Ovary (tissue), 9 donors: Measurements from ENCODE around the gene CARD10. TPM values are rescaled to one million over a fixed set of nuclear protein-coding genes. Genes with fewer than 3 reads are reported as not detected.

Source experiments
- DNase-seq, 5 donors: peaks; one replicate each; pipeline ENCODE4 v3.0.0-alpha.2; 2019 to 2020
- H3K27ac ChIP-seq, 2 donors: fragments of 200-600 bp; one replicate each; pipeline versions ENCODE4 v1.5.1 to v1.8.0; 2019 to 2022
- H3K27me3 ChIP-seq: fragments of 200-600 bp; one replicate; pipeline ENCODE4 v1.8.0; 2022
- H3K36me3 ChIP-seq: fragments of 200-600 bp; sonication (generic); one replicate; pipeline ENCODE4 v1.5.1; 2019
- H3K4me1 ChIP-seq: one replicate; pipeline ENCODE4 v1.8.1; 2013; ENCODE audit warnings: mild to moderate bottlenecking, moderate library complexity; ENCODE audit not compliant: insufficient read depth
- H3K4me3 ChIP-seq: fragments of 200-600 bp; sonication (generic); one replicate; pipeline ENCODE4 v1.5.1; 2017
- H3K9me3 ChIP-seq, 2 donors: fragments of 200-600 bp in 1 of 2; sonication (generic) in 1 of 2; one replicate each; pipeline versions ENCODE4 v1.5.1 to v1.8.1; 2013 to 2019; ENCODE audit warnings: mild to moderate bottlenecking in 1 of 2, moderate library complexity in 1 of 2
- CTCF ChIP-seq, 3 donors: fragments of 450-650 bp in 2 of 3; fragments of 200-600 bp in 1 of 3; IDR thresholded peaks; one replicate each; pipeline versions ENCODE4 v1.5.1 to v1.8.0; 2016 to 2022; ENCODE audit warnings: antibody characterized with exemption in 3 of 3, mild to moderate bottlenecking in 1 of 3
- EP300 ChIP-seq: sonication (generic); formaldehyde crosslinking; IDR thresholded peaks from one replicate; pipeline ENCODE4 v1.6.1; 2017; ENCODE audit warnings: antibody characterized with exemption
- POLR2A ChIP-seq: fragments of 450-650 bp; IDR thresholded peaks from one replicate; pipeline ENCODE4 v1.6.1; 2017; ENCODE audit warnings: antibody characterized with exemption, mild to moderate bottlenecking, moderate library complexity
- WGBS, 3 donors: extraction: QIAGEN DNeasy Blood & Tissue Kit in 1 of 3; methylation state at CpG; one replicate each; pipeline versions ENCODE4 v1.1.5 to v1.1.7; 2013 to 2017; 5-methylcytosine and 5-hydroxymethylcytosine counted together
- intact Hi-C, 4 donors: fragments of 100-400 bp; cut with DNase I; formaldehyde crosslinking; loops; one replicate each; pipeline versions ENCODE4 v1.11.0 to v1.15.1; 2022 to 2023
- polyA plus RNA-seq, 2 donors: library from polyadenylated mRNA; stranded (reverse); fragments of 200-250 nt in 1 of 2; fragments of 350-450 nt in 1 of 2; fragmentation: Illumina TruSeq in 1 of 2; extraction: RNeasy Lipid Tissue Mini Kit (QIAGEN cat#74804) in 1 of 2; gene quantifications; one replicate each; pipeline ENCODE4 v1.2.3, GENCODE V29; 2013 to 2014
- total RNA-seq, 7 donors: library from RNA; depleted of rRNA in 2 of 7; stranded (reverse); fragments of >200 nt in 2 of 7; fragmentation: NEBNext Ultra II Directional in 3 of 7; extraction: Animal tissue kit (Norgen Biotek cat#: 25700) in 3 of 7; gene quantifications; one replicate each; pipeline versions ENCODE4 v1.1.0 to v1.2.4, GENCODE V29; 2016 to 2023
- donor health status: DM: no; HTN: no; CAD: no; lungs with moderate emphysema.
- donor health status: DM: no; HTN: no; CAD: no.
- donor health status: Bipolar disorder and iron deficiency.
- donor health status: DM: yes; HTN: yes; CAD: no.
- donor health status: DM: no; HTN: no; CAD: no.
- donor health status: DM: yes; HTN: yes; CAD: no.

Gene CARD10
- total and polyA plus RNA-seq, 9 donors: 0.72 to 13.6 (median 9.6) TPM

GRCh38 chr22:37499027-37499707 is 20.0 kb downstream of the CARD10 start:
- Histone ChIP-seq H3K9me3 (no peaks in the 10 kb centered on the region), H3K4me3 (no peak overlapping the region), H3K27ac (no peak overlapping the region), H3K4me1 (peaks cover 16% of the 10 kb centered on the region), H3K27me3 (no peaks in the 10 kb centered on the region), H3K36me3 (no peaks in the 10 kb centered on the region)
- 48 to 63% (median 53%) methylated on average over 12 of the region's 12 CpGs for WGBS, 3 donors
- DNase-seq: peak in 1 of 5 donors; percentile 71
- TF ChIP-seq POLR2A: no peak
- no peak for TF ChIP-seq CTCF (IDR thresholded peaks at IDR 0.05)
- no peak for TF ChIP-seq EP300
- intact Hi-C loops: loop anchor here in 1 of 4 donors (10.0 kb wide), 1 partner anchor 74 kb away; the partner anchor contains the start of gene ELFN2

GRCh38 chr22:37498289-37498909 is 20.8 kb downstream of the CARD10 start:
- intact Hi-C loops: loop anchor here in 1 of 4 donors (10.0 kb wide), 1 partner anchor 74 kb away; the partner anchor contains the start of gene ELFN2
- H3K27me3 ChIP-seq: no peaks in the 10 kb centered on the region
- H3K27ac ChIP-seq: no peak overlapping the region
- no peaks in the 10 kb centered on the region for H3K36me3 ChIP-seq
- TF ChIP-seq EP300 (no peak), POLR2A (no peak)
- H3K4me1 ChIP-seq: peaks cover 16% of the 10 kb centered on the region
- H3K4me3 ChIP-seq: no peak overlapping the region
- 78 to 97% (median 85%) methylated on average over 8 to 15 of the region's 15 CpGs for WGBS, 3 donors
- H3K9me3 ChIP-seq: no peaks in the 10 kb centered on the region
- no peak for DNase-seq

DNA sequence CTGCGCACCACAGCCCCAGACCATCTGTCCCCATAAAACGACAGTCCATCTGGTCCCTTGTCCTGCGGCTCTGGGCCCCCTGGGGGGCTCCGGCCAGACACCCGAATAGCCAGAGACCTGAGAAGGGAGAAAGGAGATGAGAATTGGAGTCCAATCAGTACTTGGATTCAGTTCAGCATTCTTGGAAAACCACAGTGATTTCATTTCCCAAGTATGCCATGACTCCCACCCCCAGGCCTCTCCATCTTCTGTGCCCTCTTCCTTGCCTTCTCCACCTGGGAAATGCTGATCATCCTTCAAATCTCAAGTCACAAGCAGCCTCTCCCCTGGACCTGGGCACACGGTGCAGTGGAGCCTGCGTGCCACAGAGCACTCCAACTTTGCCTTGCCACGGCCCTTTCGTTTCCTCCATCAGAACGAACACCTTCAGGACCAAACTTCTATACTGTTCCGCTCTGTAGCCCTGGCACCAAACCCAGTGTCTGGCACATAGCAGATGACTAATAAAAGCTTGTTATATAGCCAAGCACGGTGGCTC is 22.1 kb downstream of the CARD10 start:
- WGBS, 3 donors: 78 to 81% (median 79%) methylated on average over 12 of the region's 12 CpGs
- no peak overlapping the region for H3K27ac ChIP-seq
- H3K36me3 ChIP-seq: no peaks in the 10 kb centered on the region
- DNase-seq: no peak
- no peak overlapping the region for H3K4me3 ChIP-seq
- intact Hi-C loops: loop anchor here in 1 of 4 donors (10.0 kb wide), 1 partner anchor 72 kb away; the partner anchor contains the start of gene ELFN2
- no peaks in the 10 kb centered on the region for H3K27me3 ChIP-seq
- peaks cover 16% of the 10 kb centered on the region for H3K4me1 ChIP-seq
- TF ChIP-seq CTCF (IDR thresholded peaks at IDR 0.05) (no peak), EP300 (no peak), POLR2A (no peak)
- H3K9me3 ChIP-seq: no peaks in the 10 kb centered on the region

- H3K36me3 ChIP-seq: no peaks in the 10 kb centered on the region
- WGBS, 3 donors: 83 to 89% (median 88%) methylated on average over 11 of the region's 11 CpGs
- H3K9me3 ChIP-seq: no peaks in the 10 kb centered on the region
- peaks cover 12% of the 10 kb centered on the region for H3K4me1 ChIP-seq
- H3K4me3 ChIP-seq: no peak overlapping the region
- H3K27me3 ChIP-seq: no peaks in the 10 kb centered on the region
- DNase-seq: no peak
- no peak for TF ChIP-seq CTCF (IDR thresholded peaks at IDR 0.05)
- no peak for TF ChIP-seq EP300
- TF ChIP-seq POLR2A: no peak
- intact Hi-C loops: loop anchor here in 1 of 4 donors (10.0 kb wide), 1 partner anchor 72 kb away; the partner anchor contains the start of gene ELFN2
- no peak overlapping the region for H3K27ac ChIP-seq
Observed at GRCh38 chr22:37496651-37497050, 22.6 kb downstream of the CARD10 start.
